Skeletal muscle satellite cell (primary cell): ENCODE data around the gene MFSD6L.
"Not testable (repeated sequence)": the region's sequence is repeated elsewhere in the genome, so short reads cannot be mapped to it uniquely, and the experiment has no call there.

Experiments used
- H3K27me3 ChIP-seq: 2 replicates; pipeline ENCODE4 v1.7.0; 2013; ENCODE audit warnings: low read length; ENCODE audit not compliant: control insufficient read depth, insufficient read depth
- H3K36me3 ChIP-seq: 2 replicates; pipeline ENCODE4 v1.7.0; 2013; ENCODE audit warnings: mild to moderate bottlenecking, control low read depth, low read length; ENCODE audit not compliant: insufficient read depth
- H3K4me1 ChIP-seq: 2 replicates; pipeline ENCODE4 v1.7.0; 2013; ENCODE audit warnings: low read length; ENCODE audit not compliant: control insufficient read depth, insufficient read depth
- H3K4me2 ChIP-seq: 2 replicates; pipeline ENCODE4 v1.7.0; 2013; ENCODE audit warnings: mild to moderate bottlenecking, low read length
- H3K4me3 ChIP-seq: 2 replicates; pipeline ENCODE4 v1.7.0; 2013; ENCODE audit warnings: low read length
- H3K9ac ChIP-seq: 2 replicates; pipeline ENCODE4 v1.7.0; 2013; ENCODE audit warnings: mild to moderate bottlenecking, low read depth, low read length, moderate library complexity
- H3K9me3 ChIP-seq: replicated peaks from 2 replicates; pipeline ENCODE4 v1.7.0; 2013; ENCODE audit warnings: mild to moderate bottlenecking, control low read depth, low read length

MFSD6L gene

DNA sequence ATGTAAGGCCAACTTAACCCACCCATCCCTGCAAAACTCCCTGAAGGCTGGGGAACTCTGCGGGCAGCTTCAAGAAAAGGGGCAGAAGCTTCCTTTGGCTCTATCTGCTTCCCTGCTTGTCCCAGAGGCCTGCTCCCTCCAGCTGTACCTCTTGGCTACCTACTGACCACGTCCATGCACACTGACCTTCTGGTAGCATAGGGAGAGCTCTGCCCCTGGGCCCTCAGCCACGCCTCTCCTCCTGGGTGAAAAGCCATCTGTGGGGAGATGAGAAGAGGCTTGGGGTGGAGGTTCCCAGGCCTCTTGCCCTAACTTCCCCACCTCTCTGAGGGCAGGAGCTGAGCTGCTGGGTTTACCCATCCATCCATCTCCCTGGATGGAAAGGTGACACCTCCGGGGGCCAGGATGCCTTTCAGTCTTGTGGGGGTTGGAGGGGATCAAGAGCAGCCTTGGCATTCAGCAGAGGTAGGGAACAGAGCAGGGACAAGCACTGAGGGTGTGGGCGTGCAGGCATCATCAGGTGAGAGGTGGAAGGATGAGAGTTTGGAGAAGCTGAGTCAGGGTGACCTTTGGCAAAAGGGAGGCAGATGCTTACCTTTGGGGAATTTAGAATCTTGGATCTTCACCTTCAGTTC, 23.4 kb upstream of the MFSD6L start:
- Histone ChIP-seq H3K9me3 (no peaks in the 10 kb centered on the region), H3K27me3 (no peaks in the 10 kb centered on the region), H3K9ac (no peak overlapping the region), H3K4me1 (no peaks in the 10 kb centered on the region), H3K36me3 (no peaks in the 10 kb centered on the region), H3K4me3 (no peak overlapping the region), H3K4me2 (no peak overlapping the region)

DNA sequence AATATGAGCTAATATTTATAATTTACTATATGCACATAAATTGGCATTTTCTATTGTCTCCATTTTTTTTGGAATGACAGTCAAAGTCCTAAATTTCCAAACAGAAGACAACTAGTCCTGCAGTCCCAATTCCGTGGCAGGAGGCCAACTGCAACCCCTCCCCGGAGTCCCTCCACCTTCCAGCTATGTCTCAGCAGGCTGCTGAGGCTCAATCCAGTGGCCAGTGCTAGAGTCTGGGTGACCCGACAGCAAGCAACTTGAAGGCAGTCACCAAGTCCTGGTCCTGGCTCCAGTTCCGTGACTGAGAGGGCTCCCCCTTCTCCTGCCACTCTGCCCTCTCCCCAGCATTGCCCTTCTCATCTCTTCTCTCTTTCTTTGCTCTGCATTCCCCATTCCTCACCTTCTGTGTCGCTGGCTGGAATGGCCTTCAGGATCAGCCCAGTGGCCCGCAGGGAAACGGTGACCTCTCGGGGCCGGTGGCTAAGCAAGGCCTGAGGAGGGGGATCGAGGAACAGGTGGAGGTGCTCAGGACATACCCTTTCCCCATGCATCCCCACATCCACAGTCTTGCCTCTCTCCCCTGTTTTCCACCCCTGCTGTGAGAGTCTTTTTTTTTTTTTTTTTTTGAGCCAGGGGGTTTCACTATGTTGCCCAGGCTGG, 22.4 kb upstream of the MFSD6L start:
- no peak overlapping the region for H3K4me2 ChIP-seq
- H3K27me3 ChIP-seq = no peaks in the 10 kb centered on the region
- H3K4me3 ChIP-seq = no peak overlapping the region
- no peaks in the 10 kb centered on the region for H3K9me3 ChIP-seq
- no peaks in the 10 kb centered on the region for H3K36me3 ChIP-seq
- H3K4me1 ChIP-seq = no peaks in the 10 kb centered on the region
- H3K9ac ChIP-seq = no peak overlapping the region

DNA sequence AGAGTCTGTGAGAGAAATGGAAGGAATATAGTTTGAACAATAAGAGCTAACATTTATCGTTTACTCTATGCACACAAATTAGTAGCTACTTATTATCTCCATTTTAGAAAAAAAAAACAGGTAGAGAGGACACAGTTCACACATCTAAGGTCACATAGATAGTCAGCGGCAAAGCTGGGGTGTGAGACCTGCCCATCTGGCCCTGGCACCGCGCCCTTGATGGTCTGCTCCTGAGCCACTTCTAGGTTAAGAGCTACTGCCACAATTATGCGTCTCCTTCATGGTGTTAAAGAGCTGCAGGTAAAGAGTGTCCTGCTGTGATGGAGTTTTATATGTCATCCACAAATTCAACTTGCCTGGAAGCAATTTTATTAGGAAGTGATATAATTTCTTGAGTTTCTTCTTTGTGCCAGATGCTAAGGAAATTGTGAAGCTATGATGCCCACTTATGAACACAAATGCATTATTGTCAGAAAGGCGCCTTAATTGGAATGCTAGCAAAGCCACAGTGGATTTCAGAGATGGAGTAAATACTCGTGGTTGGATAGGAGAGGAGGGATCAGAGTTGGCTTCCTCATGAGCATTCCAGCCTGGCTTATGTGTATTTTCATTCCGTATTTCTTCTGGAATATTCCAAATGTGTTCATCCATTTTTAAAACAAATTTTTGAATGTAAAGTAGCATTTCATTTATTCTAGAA, 21.3 kb upstream of the MFSD6L start:
- no peaks in the 10 kb centered on the region for H3K4me1 ChIP-seq
- no peak overlapping the region for H3K9ac ChIP-seq
- H3K27me3 ChIP-seq = no peaks in the 10 kb centered on the region
- H3K4me2 ChIP-seq = no peak overlapping the region
- no peaks in the 10 kb centered on the region for H3K36me3 ChIP-seq
- H3K9me3 ChIP-seq = no peaks in the 10 kb centered on the region
- H3K4me3 ChIP-seq = no peak overlapping the region

DNA sequence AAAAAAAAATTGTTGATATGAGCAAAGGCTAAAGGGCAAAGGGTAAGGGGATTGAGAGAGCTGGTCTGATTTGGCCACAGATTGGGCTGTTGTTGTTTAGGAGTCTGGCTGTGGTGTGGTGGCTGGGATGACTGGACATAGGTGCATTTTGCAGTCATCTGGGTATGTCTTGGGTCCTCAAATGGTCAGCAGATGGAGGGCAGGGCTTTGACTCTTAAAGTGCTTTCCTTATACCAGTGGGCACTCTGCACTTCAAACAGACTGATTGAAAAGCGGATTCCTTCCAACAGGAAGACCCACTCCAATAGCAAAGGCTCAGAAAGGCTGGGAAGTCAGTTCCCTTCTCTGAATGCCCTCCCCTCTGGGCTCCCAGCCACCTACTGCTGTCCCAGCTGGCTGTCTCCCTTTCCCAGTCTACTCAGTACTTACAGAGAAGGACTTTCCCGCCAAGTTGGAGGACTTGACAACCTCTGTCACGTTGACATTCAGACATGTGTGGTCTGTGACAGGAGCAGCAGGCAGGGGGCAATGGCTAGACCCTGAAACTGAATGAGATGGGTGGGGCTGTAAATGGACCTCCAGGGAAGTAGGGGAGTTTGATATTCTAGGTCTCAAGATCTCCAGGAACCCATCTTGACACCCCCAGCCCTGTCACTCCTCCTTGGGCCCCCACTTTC, 19.6 kb upstream of the MFSD6L start:
- Histone ChIP-seq H3K9ac (no peak overlapping the region), H3K4me2 (no peak overlapping the region), H3K9me3 (no peaks in the 10 kb centered on the region), H3K36me3 (no peaks in the 10 kb centered on the region), H3K27me3 (no peaks in the 10 kb centered on the region), H3K4me1 (no peaks in the 10 kb centered on the region), H3K4me3 (no peak overlapping the region)

DNA sequence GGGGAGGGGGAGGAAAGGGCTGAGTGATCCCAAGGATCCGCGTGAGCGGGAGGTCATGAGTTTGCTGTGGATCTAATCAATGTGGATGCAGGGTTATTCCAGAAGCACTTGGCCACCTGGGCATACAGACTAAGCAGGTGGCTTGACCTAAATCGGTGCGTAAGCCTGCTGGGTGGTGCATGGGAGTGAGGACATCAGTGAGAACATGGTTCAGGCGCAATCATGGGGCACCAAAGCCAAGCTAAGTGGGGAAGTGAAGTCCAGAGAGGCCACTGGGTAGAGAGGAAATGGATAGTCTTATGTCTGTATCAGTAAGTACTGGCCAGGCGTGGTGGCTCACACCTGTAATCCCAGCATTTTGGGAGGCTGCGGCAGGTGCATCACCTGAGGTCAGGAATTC, 18.9 kb upstream of the MFSD6L start:
- Histone ChIP-seq H3K27me3 (no peaks in the 10 kb centered on the region), H3K36me3 (no peaks in the 10 kb centered on the region), H3K9me3 (no peaks in the 10 kb centered on the region), H3K4me1 (no peaks in the 10 kb centered on the region), H3K4me3 (no peak overlapping the region), H3K4me2 (no peak overlapping the region), H3K9ac (no peak overlapping the region)

DNA sequence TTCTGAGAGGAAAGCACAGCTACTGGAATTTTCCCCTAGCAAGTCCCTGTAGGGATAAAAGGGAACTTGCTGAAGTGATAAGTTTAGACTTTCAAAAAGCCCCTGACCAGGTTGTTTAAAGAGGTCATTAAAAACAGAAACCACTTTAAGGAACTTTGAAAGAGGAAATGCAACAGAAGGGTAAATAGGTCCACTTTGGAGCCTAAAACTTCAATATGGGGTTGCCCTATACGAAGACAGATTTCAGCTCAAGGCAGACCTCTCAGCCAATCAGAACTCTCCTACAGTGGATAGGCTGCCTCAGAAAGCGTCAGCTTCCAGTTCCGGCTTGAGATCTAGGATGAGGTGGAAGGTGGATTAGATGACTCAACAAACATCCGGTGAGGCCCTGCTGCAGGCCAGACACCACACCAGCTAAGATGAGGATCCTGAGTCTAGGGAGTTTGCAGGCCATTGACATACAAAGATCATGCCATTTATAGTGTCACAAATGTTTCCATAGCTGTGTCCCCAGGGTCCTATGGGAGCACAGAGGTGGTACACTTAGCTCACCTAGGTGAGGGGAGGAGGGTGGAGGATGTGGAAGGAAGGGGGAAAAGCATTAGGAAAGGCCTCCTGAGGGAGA, 7.9 kb upstream of the MFSD6L start:
- Histone ChIP-seq H3K9ac (no peak overlapping the region), H3K4me3 (no peak overlapping the region), H3K9me3 (no peaks in the 10 kb centered on the region), H3K4me1 (no peaks in the 10 kb centered on the region), H3K27me3 (no peaks in the 10 kb centered on the region), H3K36me3 (no peaks in the 10 kb centered on the region), H3K4me2 (no peak overlapping the region)

DNA sequence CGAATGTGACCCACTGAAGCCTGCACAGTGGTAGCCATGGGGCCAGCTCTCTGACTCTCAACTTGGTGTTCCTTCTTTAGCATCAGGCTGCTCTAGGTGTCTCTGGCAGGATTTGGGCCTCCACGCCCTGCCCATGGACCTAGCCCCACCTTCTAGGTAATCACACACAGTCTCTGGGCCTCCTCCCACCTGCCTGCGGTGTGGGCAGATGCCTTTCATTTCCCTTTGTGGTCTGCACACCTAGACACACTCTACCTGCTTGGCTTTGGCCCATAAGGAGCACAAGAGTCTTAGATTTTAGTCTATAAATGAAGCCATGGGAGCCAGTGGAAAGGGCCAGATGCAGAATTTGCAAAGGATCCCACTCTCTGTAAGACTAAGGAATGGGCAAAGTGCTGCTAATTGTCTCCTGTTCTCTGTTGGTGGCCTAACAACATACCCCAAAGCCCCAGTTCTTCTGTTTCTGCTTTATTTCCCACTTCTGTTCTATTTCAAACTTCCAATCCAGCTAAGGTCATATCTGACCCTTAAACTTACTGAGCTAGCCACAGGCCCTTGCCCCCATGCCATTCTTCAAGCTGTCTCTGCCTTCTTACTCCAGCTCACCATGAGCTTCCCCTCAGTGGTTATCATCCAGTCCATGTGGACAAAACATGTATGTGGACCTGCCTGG, 7.2 kb upstream of the MFSD6L start:
- H3K9me3 ChIP-seq = no peaks in the 10 kb centered on the region
- no peak overlapping the region for H3K4me3 ChIP-seq
- H3K4me1 ChIP-seq = no peaks in the 10 kb centered on the region
- no peaks in the 10 kb centered on the region for H3K36me3 ChIP-seq
- no peaks in the 10 kb centered on the region for H3K27me3 ChIP-seq
- no peak overlapping the region for H3K9ac ChIP-seq
- H3K4me2 ChIP-seq = no peak overlapping the region

DNA sequence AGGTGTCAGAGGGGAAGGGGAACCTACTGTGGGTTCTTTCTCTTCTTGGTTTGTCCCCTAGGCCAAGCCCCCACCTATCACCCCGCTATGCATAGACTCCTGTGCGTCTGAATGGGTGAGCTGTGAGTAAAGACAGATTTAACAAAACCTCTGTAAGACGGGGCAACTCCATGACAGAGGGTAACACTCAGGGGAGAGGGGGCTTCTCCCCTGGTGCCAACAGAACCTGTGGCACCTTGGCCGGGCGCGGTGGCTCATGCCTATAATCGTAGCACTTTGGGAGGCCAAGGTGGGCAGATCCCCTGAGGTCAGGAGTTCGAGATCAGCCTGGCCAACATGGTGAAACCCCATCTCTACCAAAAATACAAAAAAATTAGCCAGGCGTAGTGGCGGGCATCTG, 6.2 kb upstream of the MFSD6L start:
- H3K4me3 ChIP-seq, H3K36me3 ChIP-seq, H3K4me2 ChIP-seq: not testable (repeated sequence)

DNA sequence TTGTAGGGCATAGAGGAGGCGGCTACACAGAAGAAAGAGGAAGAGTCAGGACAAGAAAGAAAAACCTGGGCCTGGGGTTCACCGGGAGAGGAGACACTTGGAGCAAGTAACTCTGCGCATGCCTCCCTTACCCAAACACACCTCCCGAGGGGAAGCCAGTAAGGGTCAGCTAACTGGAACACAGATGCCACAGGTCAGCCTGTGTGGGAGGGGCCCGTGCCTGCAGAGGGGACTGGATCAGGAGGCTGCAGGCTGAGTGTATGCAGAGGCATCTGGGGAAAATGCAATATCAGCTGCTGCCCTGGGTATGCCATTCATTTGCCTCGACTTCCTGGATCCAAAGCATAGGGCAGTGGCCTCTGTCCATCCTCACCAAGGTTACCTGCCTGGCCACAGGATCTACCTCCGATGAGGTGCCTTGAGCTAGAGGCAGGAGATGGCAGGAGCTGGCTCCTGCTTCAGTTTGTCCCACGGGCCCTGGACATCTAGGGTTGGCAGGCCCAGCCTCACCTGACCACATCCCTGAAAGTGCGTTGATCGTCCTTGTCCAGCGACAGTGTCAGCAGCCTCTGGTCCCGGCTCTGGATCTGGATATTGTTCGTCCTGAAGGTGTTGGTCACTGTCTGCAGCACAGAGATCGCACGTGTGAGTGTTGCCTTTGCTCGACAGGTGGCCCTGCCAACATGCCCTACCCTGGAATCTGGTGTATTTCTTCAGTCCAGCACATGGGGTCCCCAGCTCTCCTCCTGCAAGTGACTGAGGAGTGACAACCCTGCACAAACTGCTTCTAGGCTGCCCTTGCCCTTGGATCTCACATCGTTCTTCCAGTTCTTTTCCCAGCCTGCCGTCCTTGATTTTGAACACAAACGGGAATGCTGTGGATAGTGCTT, 4.6 kb upstream of the MFSD6L start:
- Histone ChIP-seq H3K4me3 (no peak overlapping the region), H3K36me3 (no peaks in the 10 kb centered on the region), H3K9ac (no peak overlapping the region), H3K9me3 (no peaks in the 10 kb centered on the region), H3K27me3 (peaks cover 3% of the 10 kb centered on the region), H3K4me2 (no peak overlapping the region), H3K4me1 (no peaks in the 10 kb centered on the region)

More for the DNA sequence above, 6.2 kb upstream of the MFSD6L start:
- H3K4me1 ChIP-seq, H3K9ac ChIP-seq, H3K27me3 ChIP-seq, H3K9me3 ChIP-seq: not testable (repeated sequence)

DNA sequence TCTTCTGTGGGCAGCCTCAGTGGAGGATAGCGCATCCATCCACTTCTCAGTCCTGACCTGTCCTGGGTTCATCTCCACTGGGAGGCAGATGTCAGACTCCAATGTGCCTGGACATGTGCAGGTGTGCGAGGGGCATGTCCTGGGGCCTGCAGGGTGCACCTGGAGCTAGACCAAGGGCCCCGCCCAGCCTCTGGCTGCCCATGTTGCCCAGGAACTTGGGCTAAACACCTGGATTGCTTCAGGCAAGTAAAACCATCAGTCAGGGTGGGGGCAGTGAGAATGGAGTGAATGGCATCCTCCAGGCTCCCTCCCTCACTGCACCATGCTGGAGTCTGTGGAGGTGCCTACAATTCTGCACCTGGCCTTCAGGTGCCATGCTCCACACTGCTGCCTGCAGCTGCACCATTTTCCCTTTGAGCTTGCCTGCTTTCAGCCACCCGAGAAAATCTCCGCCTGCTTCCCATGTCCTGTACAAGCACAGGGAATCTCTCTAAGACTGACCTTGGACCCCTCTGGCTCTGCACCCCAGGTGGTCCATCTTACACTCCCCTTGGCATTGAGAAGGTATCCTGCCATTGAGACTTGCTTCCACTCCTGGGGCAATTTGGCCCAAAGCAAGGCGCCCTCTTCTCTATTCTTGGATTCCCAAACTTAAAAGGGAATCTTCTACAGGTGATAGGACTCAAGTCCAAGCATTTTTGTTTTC, 2.1 kb upstream of the MFSD6L start:
- Histone ChIP-seq H3K4me2 (no peak overlapping the region), H3K9ac (no peak overlapping the region), H3K4me3 (no peak overlapping the region), H3K27me3 (peaks cover 7% of the 10 kb centered on the region), H3K4me1 (no peaks in the 10 kb centered on the region), H3K9me3 (no peaks in the 10 kb centered on the region), H3K36me3 (no peaks in the 10 kb centered on the region)
